ENCODE data around the gene LDLRAP1. TPM values are rescaled to one million over a fixed set of nuclear protein-coding genes. Genes with fewer than 3 reads are reported as not detected.

LDLRAP1 gene
- total RNA-seq, 1 experiment from 2014 or later = 16.3 TPM

GRCh38 chr1:25576459-25577133 is 33.2 kb downstream of the LDLRAP1 start:
- ATAC-seq = no peak

GRCh38 chr1:25577134-25577920 is 33.9 kb downstream of the LDLRAP1 start:
- peaks cover 39% of the 10 kb centered on the region for H3K4me1 Mint-ChIP-seq
- no peaks in the 10 kb centered on the region; the same call in 1 of the 2 replicates for H3K27me3 Mint-ChIP-seq (ENCODE audit: low read depth)
- POLR2A ChIA-PET = no interaction called here
- no peak overlapping the region for H3K27ac Mint-ChIP-seq
- DNase-seq (ENCODE audit: low spot score) (no peak), ATAC-seq (0 out of 2 replicates have a peak, but pooled peaks have one; percentile 2)
- H3K9me3 Mint-ChIP-seq = no peaks in the 10 kb centered on the region
- no peaks in the 10 kb centered on the region for H3K36me3 Mint-ChIP-seq
- CTCF ChIA-PET = interaction anchor here (0.5 to 1.5 kb wide), 5 partner anchors 11 to 58 kb away, joined by 3 to 5 read pairs (median 4); no protein-coding TSS in a partner anchor
- no peak overlapping the region for H3K4me3 Mint-ChIP-seq
- TF ChIP-seq, protein P1, sequence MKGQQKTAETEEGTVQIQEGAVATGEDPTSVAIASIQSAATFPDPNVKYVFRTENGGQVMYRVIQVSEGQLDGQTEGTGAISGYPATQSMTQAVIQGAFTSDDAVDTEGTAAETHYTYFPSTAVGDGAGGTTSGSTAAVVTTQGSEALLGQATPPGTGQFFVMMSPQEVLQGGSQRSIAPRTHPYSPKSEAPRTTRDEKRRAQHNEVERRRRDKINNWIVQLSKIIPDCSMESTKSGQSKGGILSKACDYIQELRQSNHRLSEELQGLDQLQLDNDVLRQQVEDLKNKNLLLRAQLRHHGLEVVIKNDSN (CRISPR knock-in tag; IDR thresholded peaks at IDR 0.05) = 0 out of 2 replicates have a peak, but pooled peaks have one; percentile 25
- no peak for TF ChIP-seq KAT7 (CRISPR knock-in tag; IDR thresholded peaks at IDR 0.05; ENCODE audit: borderline replicate concordance)
- peak; percentile 63; the same call in 1 of the 2 replicates for TF ChIP-seq MAX (CRISPR knock-in tag; IDR thresholded peaks at IDR 0.05)
- no peak for TF ChIP-seq NFE2L1 (CRISPR knock-in tag; IDR thresholded peaks at IDR 0.05)
- 0 out of 2 replicates have a peak, but pooled peaks have one; percentile 42 for TF ChIP-seq FOXP1 (CRISPR knock-in tag; IDR thresholded peaks at IDR 0.05; ENCODE audit: borderline replicate concordance)
- TF ChIP-seq ELF4 (CRISPR knock-in tag; IDR thresholded peaks at IDR 0.05; ENCODE audit: low read depth) = no peak
- no peak for TF ChIP-seq ZMAT4 (CRISPR knock-in tag; IDR thresholded peaks at IDR 0.05)
- TF ChIP-seq JAZF1 (CRISPR knock-in tag; IDR thresholded peaks at IDR 0.05) = no peak
- no peak for TF ChIP-seq ZNF416 (CRISPR knock-in tag; IDR thresholded peaks at IDR 0.05)
- no peak for TF ChIP-seq AR (CRISPR knock-in tag; IDR thresholded peaks at IDR 0.05)
- TF ChIP-seq ZNF532 (CRISPR knock-in tag; IDR thresholded peaks at IDR 0.05; ENCODE audit: borderline replicate concordance) = no peak
- no peak for TF ChIP-seq PREB (CRISPR knock-in tag; IDR thresholded peaks at IDR 0.05; ENCODE audit: borderline replicate concordance)
- no peak for TF ChIP-seq CREM (CRISPR knock-in tag; IDR thresholded peaks at IDR 0.05)
- TF ChIP-seq ZNF317 (CRISPR knock-in tag; IDR thresholded peaks at IDR 0.05; ENCODE audit: borderline replicate concordance, low read depth) = no peak
- no peak for TF ChIP-seq IRF2 (CRISPR knock-in tag; IDR thresholded peaks at IDR 0.05; ENCODE audit: borderline replicate concordance, low read depth)
- TF ChIP-seq, protein P2, sequence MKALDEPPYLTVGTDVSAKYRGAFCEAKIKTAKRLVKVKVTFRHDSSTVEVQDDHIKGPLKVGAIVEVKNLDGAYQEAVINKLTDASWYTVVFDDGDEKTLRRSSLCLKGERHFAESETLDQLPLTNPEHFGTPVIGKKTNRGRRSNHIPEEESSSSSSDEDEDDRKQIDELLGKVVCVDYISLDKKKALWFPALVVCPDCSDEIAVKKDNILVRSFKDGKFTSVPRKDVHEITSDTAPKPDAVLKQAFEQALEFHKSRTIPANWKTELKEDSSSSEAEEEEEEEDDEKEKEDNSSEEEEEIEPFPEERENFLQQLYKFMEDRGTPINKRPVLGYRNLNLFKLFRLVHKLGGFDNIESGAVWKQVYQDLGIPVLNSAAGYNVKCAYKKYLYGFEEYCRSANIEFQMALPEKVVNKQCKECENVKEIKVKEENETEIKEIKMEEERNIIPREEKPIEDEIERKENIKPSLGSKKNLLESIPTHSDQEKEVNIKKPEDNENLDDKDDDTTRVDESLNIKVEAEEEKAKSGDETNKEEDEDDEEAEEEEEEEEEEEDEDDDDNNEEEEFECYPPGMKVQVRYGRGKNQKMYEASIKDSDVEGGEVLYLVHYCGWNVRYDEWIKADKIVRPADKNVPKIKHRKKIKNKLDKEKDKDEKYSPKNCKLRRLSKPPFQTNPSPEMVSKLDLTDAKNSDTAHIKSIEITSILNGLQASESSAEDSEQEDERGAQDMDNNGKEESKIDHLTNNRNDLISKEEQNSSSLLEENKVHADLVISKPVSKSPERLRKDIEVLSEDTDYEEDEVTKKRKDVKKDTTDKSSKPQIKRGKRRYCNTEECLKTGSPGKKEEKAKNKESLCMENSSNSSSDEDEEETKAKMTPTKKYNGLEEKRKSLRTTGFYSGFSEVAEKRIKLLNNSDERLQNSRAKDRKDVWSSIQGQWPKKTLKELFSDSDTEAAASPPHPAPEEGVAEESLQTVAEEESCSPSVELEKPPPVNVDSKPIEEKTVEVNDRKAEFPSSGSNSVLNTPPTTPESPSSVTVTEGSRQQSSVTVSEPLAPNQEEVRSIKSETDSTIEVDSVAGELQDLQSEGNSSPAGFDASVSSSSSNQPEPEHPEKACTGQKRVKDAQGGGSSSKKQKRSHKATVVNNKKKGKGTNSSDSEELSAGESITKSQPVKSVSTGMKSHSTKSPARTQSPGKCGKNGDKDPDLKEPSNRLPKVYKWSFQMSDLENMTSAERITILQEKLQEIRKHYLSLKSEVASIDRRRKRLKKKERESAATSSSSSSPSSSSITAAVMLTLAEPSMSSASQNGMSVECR (CRISPR knock-in tag; IDR thresholded peaks at IDR 0.05; ENCODE audit: borderline replicate concordance) = no peak

More at GRCh38 chr1:25576459-25577133, 33.2 kb downstream of the LDLRAP1 start:
- DNase-seq (ENCODE audit: low spot score) = no peak
- no peaks in the 10 kb centered on the region; the same call in 1 of the 2 replicates for H3K27me3 Mint-ChIP-seq (ENCODE audit: low read depth)
- POLR2A ChIA-PET = no interaction called here
- H3K4me1 Mint-ChIP-seq = peaks cover 41% of the 10 kb centered on the region
- TF ChIP-seq ZNF317 (CRISPR knock-in tag; IDR thresholded peaks at IDR 0.05; ENCODE audit: borderline replicate concordance, low read depth) (no peak), SMAD4 (CRISPR knock-in tag; IDR thresholded peaks at IDR 0.05) (no peak), ETV6 (CRISPR knock-in tag; IDR thresholded peaks at IDR 0.05) (no peak)
- no peak overlapping the region for H3K4me3 Mint-ChIP-seq
- H3K27ac Mint-ChIP-seq = no peak overlapping the region
- CTCF ChIA-PET = interaction anchor here (1.4 kb wide), 1 partner anchor 55 kb away, joined by 4 read pairs; no protein-coding TSS in a partner anchor
- no peaks in the 10 kb centered on the region for H3K36me3 Mint-ChIP-seq
- H3K9me3 Mint-ChIP-seq = no peaks in the 10 kb centered on the region

Data from WTC11 (cell line).